A673 (cell line): ENCODE data around the gene HIBADH.

Experiments used
- CTCF ChIP-seq: fragments of 300-800, 200-600 bp; sonication (generic); conservative IDR thresholded peaks from 2 replicates; pipeline ENCODE4 v1.5.1; 2017; ENCODE audit warnings: low read depth, mild to moderate bottlenecking, antibody characterized with exemption, low read length, moderate library complexity, mixed read lengths
- EZH2 ChIP-seq: fragments of 200-600 bp; sonication (generic); IDR thresholded peaks from 2 replicates; pipeline ENCODE4 v1.6.1; 2017; ENCODE audit warnings: borderline replicate concordance, low read depth, mild to moderate bottlenecking, mixed read lengths, antibody characterized with exemption, low read length; ENCODE audit not compliant: poor library complexity, severe bottlenecking

- TF ChIP-seq CTCF: no peak
- TF ChIP-seq EZH2: no peak
These were observed 58.9 kb downstream of the HIBADH start for GRCh38 chr7:27603813-27604212.
